ENCODE results near the gene CAMK2D. TPM values are rescaled to one million over a fixed set of nuclear protein-coding genes. Genes with fewer than 3 reads are reported as not detected.

Gene CAMK2D
- total RNA-seq, 1 experiment from 2014 or later = 29.5 TPM

DNA sequence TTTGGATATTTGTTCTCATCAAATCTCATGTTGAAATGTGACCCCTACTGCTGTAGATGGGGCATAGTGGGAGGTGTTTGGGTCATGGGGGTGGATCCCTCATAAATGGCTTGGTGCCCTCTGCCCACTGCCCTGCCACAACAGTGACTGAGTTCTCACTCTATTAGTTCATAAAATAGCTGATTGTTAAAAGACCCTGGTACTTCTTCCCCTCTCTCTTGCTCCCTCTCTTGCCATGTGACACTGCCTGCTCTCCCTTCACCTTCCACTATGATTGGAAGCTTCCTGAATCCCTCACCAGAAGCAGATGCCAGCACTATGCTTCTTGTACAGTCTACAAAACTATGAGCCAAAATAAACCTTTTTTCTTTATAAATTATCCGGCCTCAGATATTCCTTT is 182.2 kb downstream of the CAMK2D start:
- no TSS peak for BruUV-seq (replicated peaks)
- no peaks in the 10 kb centered on the region for H3K36me3 ChIP-seq (ENCODE audit: control insufficient read depth, insufficient read depth, low read length)
- H3K4me3 ChIP-seq (ENCODE audit: low read depth in 2 of 2, low read length in 2 of 2) = no peak overlapping the region
- TF ChIP-seq TCF7L2 (IDR thresholded peaks at IDR 0.05; ENCODE audit: low read depth, low read length) (no peak), SIN3A (IDR thresholded peaks at IDR 0.05; ENCODE audit: borderline replicate concordance, insufficient read depth, low read depth, low read length) (no peak), POLR2AphosphoS5 (IDR thresholded peaks at IDR 0.05; ENCODE audit: low read depth, low read length) (no peak)
- TF ChIP-seq, protein P1, sequence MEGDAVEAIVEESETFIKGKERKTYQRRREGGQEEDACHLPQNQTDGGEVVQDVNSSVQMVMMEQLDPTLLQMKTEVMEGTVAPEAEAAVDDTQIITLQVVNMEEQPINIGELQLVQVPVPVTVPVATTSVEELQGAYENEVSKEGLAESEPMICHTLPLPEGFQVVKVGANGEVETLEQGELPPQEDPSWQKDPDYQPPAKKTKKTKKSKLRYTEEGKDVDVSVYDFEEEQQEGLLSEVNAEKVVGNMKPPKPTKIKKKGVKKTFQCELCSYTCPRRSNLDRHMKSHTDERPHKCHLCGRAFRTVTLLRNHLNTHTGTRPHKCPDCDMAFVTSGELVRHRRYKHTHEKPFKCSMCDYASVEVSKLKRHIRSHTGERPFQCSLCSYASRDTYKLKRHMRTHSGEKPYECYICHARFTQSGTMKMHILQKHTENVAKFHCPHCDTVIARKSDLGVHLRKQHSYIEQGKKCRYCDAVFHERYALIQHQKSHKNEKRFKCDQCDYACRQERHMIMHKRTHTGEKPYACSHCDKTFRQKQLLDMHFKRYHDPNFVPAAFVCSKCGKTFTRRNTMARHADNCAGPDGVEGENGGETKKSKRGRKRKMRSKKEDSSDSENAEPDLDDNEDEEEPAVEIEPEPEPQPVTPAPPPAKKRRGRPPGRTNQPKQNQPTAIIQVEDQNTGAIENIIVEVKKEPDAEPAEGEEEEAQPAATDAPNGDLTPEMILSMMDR (IDR thresholded peaks at IDR 0.05) = no peak
- TF ChIP-seq, protein P2, sequence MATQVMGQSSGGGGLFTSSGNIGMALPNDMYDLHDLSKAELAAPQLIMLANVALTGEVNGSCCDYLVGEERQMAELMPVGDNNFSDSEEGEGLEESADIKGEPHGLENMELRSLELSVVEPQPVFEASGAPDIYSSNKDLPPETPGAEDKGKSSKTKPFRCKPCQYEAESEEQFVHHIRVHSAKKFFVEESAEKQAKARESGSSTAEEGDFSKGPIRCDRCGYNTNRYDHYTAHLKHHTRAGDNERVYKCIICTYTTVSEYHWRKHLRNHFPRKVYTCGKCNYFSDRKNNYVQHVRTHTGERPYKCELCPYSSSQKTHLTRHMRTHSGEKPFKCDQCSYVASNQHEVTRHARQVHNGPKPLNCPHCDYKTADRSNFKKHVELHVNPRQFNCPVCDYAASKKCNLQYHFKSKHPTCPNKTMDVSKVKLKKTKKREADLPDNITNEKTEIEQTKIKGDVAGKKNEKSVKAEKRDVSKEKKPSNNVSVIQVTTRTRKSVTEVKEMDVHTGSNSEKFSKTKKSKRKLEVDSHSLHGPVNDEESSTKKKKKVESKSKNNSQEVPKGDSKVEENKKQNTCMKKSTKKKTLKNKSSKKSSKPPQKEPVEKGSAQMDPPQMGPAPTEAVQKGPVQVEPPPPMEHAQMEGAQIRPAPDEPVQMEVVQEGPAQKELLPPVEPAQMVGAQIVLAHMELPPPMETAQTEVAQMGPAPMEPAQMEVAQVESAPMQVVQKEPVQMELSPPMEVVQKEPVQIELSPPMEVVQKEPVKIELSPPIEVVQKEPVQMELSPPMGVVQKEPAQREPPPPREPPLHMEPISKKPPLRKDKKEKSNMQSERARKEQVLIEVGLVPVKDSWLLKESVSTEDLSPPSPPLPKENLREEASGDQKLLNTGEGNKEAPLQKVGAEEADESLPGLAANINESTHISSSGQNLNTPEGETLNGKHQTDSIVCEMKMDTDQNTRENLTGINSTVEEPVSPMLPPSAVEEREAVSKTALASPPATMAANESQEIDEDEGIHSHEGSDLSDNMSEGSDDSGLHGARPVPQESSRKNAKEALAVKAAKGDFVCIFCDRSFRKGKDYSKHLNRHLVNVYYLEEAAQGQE (IDR thresholded peaks at IDR 0.05; ENCODE audit: insufficient read depth in 1 of 2, low read depth in 2 of 2, low read length in 1 of 2) = no peak
- ATAC-seq = no peak
- no peak for DNase-seq (ENCODE audit: low read depth, low spot score)
- POLR2A ChIA-PET = no interaction called here
- H3K9me3 ChIP-seq (ENCODE audit: control insufficient read depth, insufficient read depth, low read depth, low read length) = no peaks in the 10 kb centered on the region
- intact Hi-C loops (cut with micrococcal nuclease; ENCODE audit: unreplicated experiment) (no loop called here), in situ Hi-C loops (cut with HindIII; ENCODE audit: low pct_unique_long_range_greater_than_20kb, low sequenced_read_pairs) (no loop called here)
- CTCF ChIA-PET = no interaction called here
- no peaks in the 10 kb centered on the region for H3K27me3 ChIP-seq (ENCODE audit: control insufficient read depth, insufficient read depth, low read length)
- H3K4me1 ChIP-seq (ENCODE audit: control insufficient read depth, insufficient read depth, low read length) = peaks cover 7% of the 10 kb centered on the region
- no peak overlapping the region for H3K27ac ChIP-seq (ENCODE audit: low read length)

- intact Hi-C loops (cut with micrococcal nuclease; ENCODE audit: unreplicated experiment) = no loop called here
- no peaks in the 10 kb centered on the region for H3K9me3 ChIP-seq (ENCODE audit: control insufficient read depth, insufficient read depth, low read depth, low read length)
Measured at GRCh38 chr4:113576947-113577678, 184.4 kb downstream of the CAMK2D start.

DNA sequence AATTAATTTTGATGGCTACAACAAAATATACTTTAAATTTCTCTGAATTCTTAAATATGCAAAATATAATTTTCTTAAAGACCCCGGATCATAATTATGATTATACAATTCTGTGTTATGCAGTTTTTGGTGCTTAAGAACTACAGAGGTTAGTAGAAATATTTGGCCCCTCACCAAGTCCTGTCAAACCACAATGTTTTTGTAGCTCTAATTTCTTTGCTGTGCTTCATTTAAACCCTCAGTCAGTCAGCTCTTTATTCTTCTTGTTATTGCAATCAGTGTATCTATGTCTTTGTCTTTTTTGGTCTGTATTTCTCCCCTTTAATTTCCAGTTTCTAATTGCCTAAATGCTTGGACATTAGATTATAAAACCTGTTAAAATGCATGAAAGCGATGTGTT is 186.1 kb downstream of the CAMK2D start:
- H3K27ac ChIP-seq (ENCODE audit: low read length) = no peak overlapping the region
- no peaks in the 10 kb centered on the region for H3K27me3 ChIP-seq (ENCODE audit: control insufficient read depth, insufficient read depth, low read length)
- intact Hi-C loops (cut with micrococcal nuclease; ENCODE audit: unreplicated experiment) = no loop called here
- H3K9me3 ChIP-seq (ENCODE audit: control insufficient read depth, insufficient read depth, low read depth, low read length) = no peaks in the 10 kb centered on the region
- H3K4me1 ChIP-seq (ENCODE audit: control insufficient read depth, insufficient read depth, low read length) = peaks cover 4% of the 10 kb centered on the region
- H3K4me3 ChIP-seq (ENCODE audit: low read depth in 2 of 2, low read length in 2 of 2) = no peak overlapping the region
- DNase-seq (ENCODE audit: low read depth, low spot score) = no peak
- no peak for TF ChIP-seq TCF7L2 (IDR thresholded peaks at IDR 0.05; ENCODE audit: low read depth, low read length)
- no peaks in the 10 kb centered on the region for H3K36me3 ChIP-seq (ENCODE audit: control insufficient read depth, insufficient read depth, low read length)
- BruUV-seq (replicated peaks) = no TSS peak
- in situ Hi-C loops (cut with HindIII; ENCODE audit: low pct_unique_long_range_greater_than_20kb, low sequenced_read_pairs) = no loop called here
- POLR2A ChIA-PET = no interaction called here
- no peak for ATAC-seq
- CTCF ChIA-PET = interaction anchor here (0.7 kb wide), 1 partner anchor 28 kb away, joined by 3 read pairs; no protein-coding TSS in a partner anchor

More at GRCh38 chr4:113576947-113577678, 184.4 kb downstream of the CAMK2D start:
- H3K27ac ChIP-seq (ENCODE audit: low read length) = no peak overlapping the region
- no peak overlapping the region for H3K4me3 ChIP-seq (ENCODE audit: low read depth in 2 of 2, low read length in 2 of 2)
- ChIA-PET POLR2A (no interaction called here), CTCF (no interaction called here)
- no peaks in the 10 kb centered on the region for H3K27me3 ChIP-seq (ENCODE audit: control insufficient read depth, insufficient read depth, low read length)
- DNase-seq (ENCODE audit: low read depth, low spot score) = no peak
- no peak for TF ChIP-seq SIN3A (IDR thresholded peaks at IDR 0.05; ENCODE audit: borderline replicate concordance, insufficient read depth, low read depth, low read length)
- peaks cover 4% of the 10 kb centered on the region for H3K4me1 ChIP-seq (ENCODE audit: control insufficient read depth, insufficient read depth, low read length)
- in situ Hi-C loops (cut with HindIII; ENCODE audit: low pct_unique_long_range_greater_than_20kb, low sequenced_read_pairs) = no loop called here
- no peaks in the 10 kb centered on the region for H3K36me3 ChIP-seq (ENCODE audit: control insufficient read depth, insufficient read depth, low read length)
- no TSS peak for BruUV-seq (replicated peaks)
- ATAC-seq = no peak
